22Rv1 (cell line): ENCODE results near the gene CTR9.

Experiments
- CTCF ChIP-seq: fragments of 450-650 bp; IDR thresholded peaks from 2 replicates; pipeline ENCODE4 v1.5.1; 2017; ENCODE audit warnings: mild to moderate bottlenecking
- ZFX ChIP-seq: fragments of 450-650 bp; IDR thresholded peaks from 2 replicates; pipeline ENCODE4 v1.6.1; 2017; ENCODE audit warnings: antibody characterized with exemption, borderline replicate concordance

GRCh38 chr11:10751581-10751940, 515 bp downstream of the CTR9 start:
- TF ChIP-seq CTCF (no peak), ZFX (no peak)
